HFFc6 (cell line): ENCODE results near the gene KYAT1. TPM values are rescaled to one million over a fixed set of nuclear protein-coding genes. Genes with fewer than 3 reads are reported as not detected.

Source experiments
- DNase-seq: peaks from one replicate; pipeline ENCODE4 v3.0.0-alpha.2; 2018
- H3K27ac Mint-ChIP-seq: 2 replicates; pipeline ENCODE4 v1.8.0; 2020; ENCODE audit warnings: mild to moderate bottlenecking, mixed read lengths
- H3K27me3 Mint-ChIP-seq: 2 replicates; pipeline ENCODE4 v1.8.0; 2021; ENCODE audit warnings: mild to moderate bottlenecking, moderate library complexity, mixed read lengths; ENCODE audit not compliant: insufficient read depth
- H3K36me3 Mint-ChIP-seq: 2 replicates; pipeline ENCODE4 v1.8.0; 2021; ENCODE audit warnings: low read depth, mixed read lengths
- H3K4me1 Mint-ChIP-seq: 2 replicates; pipeline ENCODE4 v1.8.0; 2020; ENCODE audit warnings: low read depth, mixed read lengths
- H3K4me3 Mint-ChIP-seq: 2 replicates; pipeline ENCODE4 v1.8.0; 2020; ENCODE audit warnings: mild to moderate bottlenecking, moderate library complexity, mixed read lengths
- H3K9me3 Mint-ChIP-seq: 2 replicates; pipeline ENCODE4 v1.8.0; 2020; ENCODE audit warnings: mild to moderate bottlenecking, mixed read lengths
- CTCF ChIP-seq: fragments of 200-600 bp; sonication (generic); IDR thresholded peaks from 2 replicates; pipeline ENCODE4 v1.5.0; 2021; ENCODE audit warnings: antibody characterized with exemption, mild to moderate bottlenecking
- total RNA-seq, 6 experiments: library from RNA; stranded (reverse); fragmentation: NEBNext Ultra II Directional; extraction: Animal tissue kit (Norgen Biotek cat#: 25700); gene quantifications; 2 replicates in 1 of 6; 3 replicates in 5 of 6; pipeline ENCODE4 v1.2.3, GENCODE V29; 2021

KYAT1 gene
- total RNA-seq, 6 experiments from 2014 or later: 6.7 to 9.0 (median 8.3) TPM

GRCh38 chr9:128833696-128834095 lies 48.1 kb downstream of the KYAT1 start:
- TF ChIP-seq CTCF: no peak
- Mint-ChIP-seq H3K36me3 (peaks cover 17% of the 10 kb centered on the region), H3K4me3 (no peak overlapping the region), H3K9me3 (no peaks in the 10 kb centered on the region), H3K27ac (no peak overlapping the region), H3K27me3 (peaks cover 2% of the 10 kb centered on the region; the same call in 1 of the 2 replicates), H3K4me1 (peaks cover 6% of the 10 kb centered on the region)
- DNase-seq: no peak

- Mint-ChIP-seq H3K27me3 (peaks cover 2% of the 10 kb centered on the region; the same call in 1 of the 2 replicates), H3K4me1 (peaks cover 10% of the 10 kb centered on the region), H3K9me3 (no peaks in the 10 kb centered on the region), H3K4me3 (peak within 1 kb of the TSS; percentile 96), H3K36me3 (peaks cover 14% of the 10 kb centered on the region), H3K27ac (peak within 1 kb of the TSS; percentile 74)
- peak; percentile 88 for DNase-seq
- TF ChIP-seq CTCF: no peak
Measured at GRCh38 chr9:128829477-128830251, 52.1 kb downstream of the KYAT1 start, which contains the start of gene SPOUT1. Gene SPOUT1, minus strand, starts transcription at chr9:128829794. Its CDS starts 14 bp downstream, at chr9:128829780.

GRCh38 chr9:128828719-128829452 lies 52.9 kb downstream of the KYAT1 start:
- peak overlapping the region; percentile 96 for H3K4me3 Mint-ChIP-seq
- no peaks in the 10 kb centered on the region for H3K9me3 Mint-ChIP-seq
- H3K27me3 Mint-ChIP-seq: peaks cover 2% of the 10 kb centered on the region; the same call in 1 of the 2 replicates
- no peak; the same call in 1 of the 2 replicates for TF ChIP-seq CTCF
- H3K27ac Mint-ChIP-seq: peak overlapping the region; percentile 74
- peak; percentile 14 for DNase-seq
- H3K36me3 Mint-ChIP-seq: peaks cover 9% of the 10 kb centered on the region
- H3K4me1 Mint-ChIP-seq: peaks cover 10% of the 10 kb centered on the region

GRCh38 chr9:128828267-128828666 lies 53.5 kb downstream of the KYAT1 start:
- Mint-ChIP-seq H3K9me3 (no peaks in the 10 kb centered on the region), H3K4me3 (peak overlapping the region; percentile 96), H3K36me3 (peaks cover 8% of the 10 kb centered on the region), H3K27me3 (peaks cover 2% of the 10 kb centered on the region; the same call in 1 of the 2 replicates), H3K4me1 (peaks cover 10% of the 10 kb centered on the region), H3K27ac (no peak overlapping the region)
- TF ChIP-seq CTCF: no peak; the same call in 1 of the 2 replicates
- DNase-seq: no peak

GRCh38 chr9:128825923-128826700 lies 55.6 kb downstream of the KYAT1 start:
- peaks cover 13% of the 10 kb centered on the region for H3K36me3 Mint-ChIP-seq
- no peak for DNase-seq
- peak; percentile 39 for TF ChIP-seq CTCF
- no peaks in the 10 kb centered on the region for H3K9me3 Mint-ChIP-seq
- H3K27ac Mint-ChIP-seq: no peak overlapping the region
- peaks cover 10% of the 10 kb centered on the region for H3K4me1 Mint-ChIP-seq
- no peak overlapping the region for H3K4me3 Mint-ChIP-seq
- peaks cover 4% of the 10 kb centered on the region for H3K27me3 Mint-ChIP-seq
